MCF 10A (cell line): Measurements from ENCODE around the gene CCNJL. TPM values are rescaled to one million over a fixed set of nuclear protein-coding genes. Genes with fewer than 3 reads are reported as not detected.

ENCODE experiments used
- BruUV-seq: library from RNA; stranded (reverse); fragments of 400-500 nt; replicated peaks from 2 replicates; lab custom pipeline; 2021; lab: Mats Ljungman, UMichigan
- CTCF ChIA-PET: fragments of 300-600 bp; sonication (Branson Sonifier 250); formaldehyde crosslinking; extraction: SDS; loops from one replicate; lab custom pipeline; 2021; ENCODE audit warnings: antibody characterized with exemption, inconsistent platforms; lab: Yijun Ruan, JAX
- POLR2A ChIA-PET: fragments of 300-600, 350-650 bp; sonication (Branson Sonifier 250); formaldehyde crosslinking; extraction: SDS; loops from one replicate; lab custom pipeline; 2020; ENCODE audit warnings: antibody characterized with exemption, inconsistent platforms; lab: Yijun Ruan, JAX
- DNase-seq: peaks from one replicate; pipeline ENCODE4 v3.0.0-alpha.2; 2018; ENCODE audit not compliant: unreplicated experiment
- H3K27ac Mint-ChIP-seq: one replicate; pipeline ENCODE4 v1.8.0; 2022; ENCODE audit warnings: mild to moderate bottlenecking, low read depth, mixed read lengths; ENCODE audit not compliant: unreplicated experiment
- H3K27me3 Mint-ChIP-seq: one replicate; pipeline ENCODE4 v1.8.0; 2022; ENCODE audit warnings: mixed read lengths; ENCODE audit not compliant: insufficient read depth, unreplicated experiment
- H3K36me3 Mint-ChIP-seq: one replicate; pipeline ENCODE4 v1.8.0; 2022; ENCODE audit warnings: mild to moderate bottlenecking, moderate library complexity, mixed read lengths; ENCODE audit not compliant: insufficient read depth, unreplicated experiment
- H3K4me1 Mint-ChIP-seq: one replicate; pipeline ENCODE4 v1.8.0; 2022; ENCODE audit warnings: mixed read lengths; ENCODE audit not compliant: insufficient read depth, unreplicated experiment
- H3K4me3 Mint-ChIP-seq: one replicate; pipeline ENCODE4 v1.8.0; 2022; ENCODE audit warnings: mild to moderate bottlenecking, moderate library complexity, mixed read lengths; ENCODE audit not compliant: unreplicated experiment
- H3K9me3 Mint-ChIP-seq: one replicate; pipeline ENCODE4 v1.8.0; 2022; ENCODE audit warnings: mixed read lengths; ENCODE audit not compliant: unreplicated experiment
- intact Hi-C: fragments of 100-400 bp; cut with micrococcal nuclease; formaldehyde crosslinking; loops from 2 replicates; pipeline ENCODE4 v1.14.1; 2022
- total RNA-seq: library from RNA; stranded (reverse); gene quantifications from 2 replicates; pipeline ENCODE4 v1.2.3, GENCODE V29; 2022
- TF ChIP-seq, protein P1 (sequence below): fragments of 200-600 bp; IDR thresholded peaks from one replicate; pipeline ENCODE4 v1.8.0; 2022; ENCODE audit warnings: antibody characterized with exemption, mild to moderate bottlenecking; ENCODE audit not compliant: unreplicated experiment

CCNJL gene
- total RNA-seq, 1 experiment from 2014 or later: 3.6 TPM

DNA sequence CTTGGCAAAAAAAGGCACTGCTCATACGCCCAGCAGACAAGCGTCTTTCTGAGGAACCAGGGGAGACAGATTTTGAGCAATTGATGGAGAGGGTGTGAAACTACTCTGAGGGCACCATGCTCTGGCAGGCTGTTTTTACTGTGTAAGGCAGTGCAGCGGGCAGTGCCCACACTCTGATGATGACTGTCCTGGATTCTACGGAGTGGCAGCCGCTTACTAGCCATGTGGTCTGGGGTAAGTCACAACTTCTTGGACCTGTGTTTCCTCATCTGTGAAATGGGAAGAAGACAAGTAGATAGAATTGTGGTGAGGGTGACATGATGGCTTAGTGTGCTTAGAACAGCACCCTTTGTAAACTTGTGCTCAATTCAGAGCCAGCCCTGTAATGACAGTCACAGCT is 44.2 kb downstream of the CCNJL start:
- ChIA-PET CTCF (interaction anchor here (0.6 to 3.1 kb wide), 4 partner anchors 8 to 77 kb away, joined by 3 to 11 read pairs (median 6); no protein-coding TSS in a partner anchor), POLR2A (interaction anchor here (0.8 to 2.0 kb wide), 3 partner anchors 18 to 36 kb away, joined by 3 to 5 read pairs (median 5); no protein-coding TSS in a partner anchor)
- H3K4me3 Mint-ChIP-seq: no peak overlapping the region
- no TSS peak for BruUV-seq
- intact Hi-C loops: no loop called here
- TF ChIP-seq, protein P1, sequence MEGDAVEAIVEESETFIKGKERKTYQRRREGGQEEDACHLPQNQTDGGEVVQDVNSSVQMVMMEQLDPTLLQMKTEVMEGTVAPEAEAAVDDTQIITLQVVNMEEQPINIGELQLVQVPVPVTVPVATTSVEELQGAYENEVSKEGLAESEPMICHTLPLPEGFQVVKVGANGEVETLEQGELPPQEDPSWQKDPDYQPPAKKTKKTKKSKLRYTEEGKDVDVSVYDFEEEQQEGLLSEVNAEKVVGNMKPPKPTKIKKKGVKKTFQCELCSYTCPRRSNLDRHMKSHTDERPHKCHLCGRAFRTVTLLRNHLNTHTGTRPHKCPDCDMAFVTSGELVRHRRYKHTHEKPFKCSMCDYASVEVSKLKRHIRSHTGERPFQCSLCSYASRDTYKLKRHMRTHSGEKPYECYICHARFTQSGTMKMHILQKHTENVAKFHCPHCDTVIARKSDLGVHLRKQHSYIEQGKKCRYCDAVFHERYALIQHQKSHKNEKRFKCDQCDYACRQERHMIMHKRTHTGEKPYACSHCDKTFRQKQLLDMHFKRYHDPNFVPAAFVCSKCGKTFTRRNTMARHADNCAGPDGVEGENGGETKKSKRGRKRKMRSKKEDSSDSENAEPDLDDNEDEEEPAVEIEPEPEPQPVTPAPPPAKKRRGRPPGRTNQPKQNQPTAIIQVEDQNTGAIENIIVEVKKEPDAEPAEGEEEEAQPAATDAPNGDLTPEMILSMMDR: no peak
- no peaks in the 10 kb centered on the region for H3K9me3 Mint-ChIP-seq
- H3K4me1 Mint-ChIP-seq: no peaks in the 10 kb centered on the region
- no peak overlapping the region for H3K27ac Mint-ChIP-seq
- no peaks in the 10 kb centered on the region for H3K27me3 Mint-ChIP-seq
- DNase-seq: no peak
- no peaks in the 10 kb centered on the region for H3K36me3 Mint-ChIP-seq

DNA sequence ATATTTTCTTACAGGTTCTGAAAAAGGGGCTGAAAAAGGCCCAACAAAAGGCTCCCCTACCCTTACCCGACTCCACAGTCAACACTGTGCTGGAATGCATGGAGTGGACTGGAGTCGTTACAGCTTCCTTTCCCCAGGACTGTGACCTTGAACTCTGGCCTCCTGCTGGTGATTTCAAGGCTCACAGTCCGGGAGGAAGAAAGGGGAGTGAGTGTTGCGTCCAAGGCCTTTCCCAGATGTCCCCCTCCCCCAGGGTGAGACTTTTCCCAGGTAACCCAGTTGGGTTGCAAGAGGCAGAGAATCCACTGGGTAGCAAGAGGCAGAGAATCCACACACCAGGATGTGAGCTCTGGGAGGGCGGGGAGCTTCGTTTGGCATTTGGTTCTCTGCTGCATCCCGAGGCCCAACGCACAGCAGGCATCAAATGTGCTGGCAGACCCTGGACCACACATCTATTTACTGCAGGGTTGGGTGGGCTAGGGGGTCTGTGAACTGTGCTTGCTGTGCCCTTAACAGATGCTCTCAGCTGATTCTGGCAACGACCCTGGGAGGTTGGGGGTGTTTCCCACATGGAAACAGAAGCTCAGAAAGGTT is 45.5 kb downstream of the CCNJL start:
- no peak overlapping the region for H3K27ac Mint-ChIP-seq
- TF ChIP-seq, protein P1: no peak
- no TSS peak for BruUV-seq
- intact Hi-C loops: no loop called here
- no peak for DNase-seq
- no peaks in the 10 kb centered on the region for H3K36me3 Mint-ChIP-seq
- no peaks in the 10 kb centered on the region for H3K4me1 Mint-ChIP-seq
- H3K27me3 Mint-ChIP-seq: no peaks in the 10 kb centered on the region
- CTCF ChIA-PET: interaction anchor here (0.6 to 3.1 kb wide), 3 partner anchors 24 to 81 kb away, joined by 3 to 11 read pairs (median 8); no protein-coding TSS in a partner anchor
- POLR2A ChIA-PET: interaction anchor here (1.0 to 2.0 kb wide), 3 partner anchors 17 to 57 kb away, joined by 3 to 5 read pairs (median 3); no protein-coding TSS in a partner anchor
- no peaks in the 10 kb centered on the region for H3K9me3 Mint-ChIP-seq
- no peak overlapping the region for H3K4me3 Mint-ChIP-seq

DNA sequence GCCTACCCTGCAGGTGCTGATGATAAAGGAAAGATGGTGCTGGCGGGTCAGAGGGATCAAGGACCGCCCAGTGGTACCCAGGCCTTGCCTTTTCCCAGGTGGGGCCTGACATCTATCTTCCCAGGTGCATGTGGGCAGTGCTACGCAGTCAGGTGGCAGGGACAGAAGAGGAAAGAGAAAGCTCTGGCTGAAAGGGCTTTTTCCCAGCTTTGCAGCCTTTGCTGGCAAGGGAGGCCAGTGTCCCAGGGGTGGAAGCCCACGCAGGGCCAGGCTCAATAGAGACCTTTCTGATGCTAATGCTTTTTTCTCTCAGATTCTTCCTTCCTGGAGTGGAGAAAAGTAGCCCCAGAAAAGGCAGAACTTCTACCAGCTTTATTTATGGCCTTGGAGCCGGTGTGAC is 46.3 kb downstream of the CCNJL start:
- ChIA-PET POLR2A (interaction anchor here (1.2 kb wide), 1 partner anchor 21 kb away, joined by 3 read pairs; no protein-coding TSS in a partner anchor), CTCF (interaction anchor here (0.6 to 1.3 kb wide), 2 partner anchors 15 to 229 kb away, joined by 4 to 5 read pairs; no protein-coding TSS in a partner anchor)
- Mint-ChIP-seq H3K4me1 (no peaks in the 10 kb centered on the region), H3K36me3 (no peaks in the 10 kb centered on the region), H3K27me3 (no peaks in the 10 kb centered on the region), H3K9me3 (no peaks in the 10 kb centered on the region), H3K4me3 (no peak overlapping the region), H3K27ac (no peak overlapping the region)
- intact Hi-C loops: no loop called here
- no TSS peak for BruUV-seq
- DNase-seq: no peak
- TF ChIP-seq, protein P1: no peak

DNA sequence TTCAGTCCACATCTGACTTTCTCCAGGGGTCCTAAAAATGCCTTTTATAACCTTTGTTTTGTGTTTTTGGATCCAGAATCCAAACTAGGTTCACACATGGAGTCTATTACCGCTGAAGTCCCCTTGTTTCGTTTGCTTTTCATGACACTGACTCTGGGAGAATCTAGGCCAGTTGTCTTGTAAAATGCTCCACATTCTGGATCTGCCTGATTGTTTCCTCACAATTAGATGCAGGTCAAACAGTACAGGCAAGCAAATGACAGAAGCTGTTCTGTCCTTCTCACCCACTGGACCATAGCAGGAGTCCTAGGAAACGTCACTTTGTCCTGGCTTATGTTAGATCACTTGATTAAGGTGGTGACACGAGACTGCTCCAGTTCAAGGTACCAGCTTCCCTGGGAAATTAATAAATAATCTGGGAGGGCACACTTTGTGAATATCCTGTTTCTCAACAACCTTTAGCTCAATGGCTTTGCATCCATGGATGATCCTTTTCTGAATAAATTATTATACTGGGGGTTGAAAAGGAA is 49.0 kb downstream of the CCNJL start:
- CTCF ChIA-PET: interaction anchor here (0.6 to 1.8 kb wide), 4 partner anchors 9 to 128 kb away, joined by 3 to 10 read pairs (median 5); no protein-coding TSS in a partner anchor

More for the DNA sequence above, 49.0 kb downstream of the CCNJL start:
- no peaks in the 10 kb centered on the region for H3K4me1 Mint-ChIP-seq
- no peak overlapping the region for H3K27ac Mint-ChIP-seq
- intact Hi-C loops: no loop called here
- H3K27me3 Mint-ChIP-seq: no peaks in the 10 kb centered on the region
- H3K36me3 Mint-ChIP-seq: peaks cover 4% of the 10 kb centered on the region
- TF ChIP-seq, protein P1: no peak
- H3K4me3 Mint-ChIP-seq: no peak overlapping the region
- BruUV-seq: no TSS peak
- H3K9me3 Mint-ChIP-seq: no peaks in the 10 kb centered on the region
- DNase-seq: no peak
- POLR2A ChIA-PET: interaction anchor here (1.0 kb wide), 1 partner anchor 17 kb away, joined by 4 read pairs; no protein-coding TSS in a partner anchor
